ENCODE measurements around the gene PARPBP. TPM values are rescaled to one million over a fixed set of nuclear protein-coding genes. Genes with fewer than 3 reads are reported as not detected.

The PARPBP gene
- total and polyA plus RNA-seq, 2 experiments from 2014 or later, result 10.3 to 13.4 TPM

DNA sequence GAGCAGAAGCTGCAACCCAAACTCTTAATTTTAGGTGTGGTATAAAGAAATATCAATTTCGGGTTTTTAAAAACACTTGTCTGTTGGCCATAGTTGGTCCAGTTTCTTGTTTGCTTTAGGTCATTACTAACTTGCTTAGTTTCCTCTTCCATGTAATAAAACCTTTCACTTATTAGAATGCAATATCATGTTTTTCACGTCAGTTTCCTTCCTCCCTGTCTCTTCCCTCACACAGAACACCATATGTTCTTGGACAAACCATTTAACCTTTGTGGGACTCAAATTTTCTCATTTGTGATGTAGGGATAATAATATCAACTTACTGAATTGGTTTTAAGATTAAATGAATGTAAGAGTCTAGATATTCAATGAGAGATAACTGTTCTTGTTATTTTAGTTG, 54.8 kb downstream of the PARPBP start:
- no peaks in the 10 kb centered on the region for H3K9me2 ChIP-seq (ENCODE audit: insufficient read depth)
- TF ChIP-seq EZH2phosphoT487 (IDR thresholded peaks at IDR 0.05; ENCODE audit: insufficient read depth, low read depth), result no peak
- no peaks in the 10 kb centered on the region for H3K9me3 ChIP-seq (ENCODE audit: low read depth)
- no peak overlapping the region for H3K9ac ChIP-seq
- H2AFZ ChIP-seq, result no peak overlapping the region
- H3F3A ChIP-seq (ENCODE audit: insufficient read depth), result no peaks in the 10 kb centered on the region
- H3K79me2 ChIP-seq (ENCODE audit: insufficient read depth), result no peaks in the 10 kb centered on the region
- H4K20me1 ChIP-seq (ENCODE audit: insufficient read depth), result no peaks in the 10 kb centered on the region
- H3K4me1 ChIP-seq (ENCODE audit: insufficient read depth), result peaks cover 16% of the 10 kb centered on the region
- no peaks in the 10 kb centered on the region for H3K36me3 ChIP-seq (ENCODE audit: low read depth)
- no peak overlapping the region for H3K27ac ChIP-seq
- H3K4me2 ChIP-seq (ENCODE audit: unreplicated experiment), result no peak overlapping the region
- no peak overlapping the region for H3K4me3 ChIP-seq
- 94 to 97% methylated on average over 2 of the region's 2 CpGs for WGBS, 2 experiments (ENCODE audit: low coverage in 1 of 2, low lambda C conversion rate in 2 of 2, missing lambda C conversion rate in 2 of 2)
- in situ Hi-C loops (cut with MboI), result no loop called here
- no peaks in the 10 kb centered on the region for H3K27me3 ChIP-seq (replicated peaks; ENCODE audit: insufficient read depth)
- DNase-seq, result no peak

GRCh38 chr12:102182635-102183034, 62.7 kb downstream of the PARPBP start:
- H3F3A ChIP-seq (ENCODE audit: insufficient read depth), result no peaks in the 10 kb centered on the region
- no peaks in the 10 kb centered on the region for H3K9me3 ChIP-seq (ENCODE audit: low read depth)
- in situ Hi-C loops (cut with MboI), result no loop called here
- H3K9ac ChIP-seq, result no peak overlapping the region
- H4K20me1 ChIP-seq (ENCODE audit: insufficient read depth), result no peaks in the 10 kb centered on the region
- H3K27me3 ChIP-seq (replicated peaks; ENCODE audit: insufficient read depth), result no peaks in the 10 kb centered on the region
- no peaks in the 10 kb centered on the region for H3K9me2 ChIP-seq (ENCODE audit: insufficient read depth)
- no peak overlapping the region for H3K27ac ChIP-seq
- no peaks in the 10 kb centered on the region for H3K79me2 ChIP-seq (ENCODE audit: insufficient read depth)
- WGBS, 2 experiments (ENCODE audit: low coverage in 1 of 2, low lambda C conversion rate in 2 of 2, missing lambda C conversion rate in 2 of 2), result 98 to 100% methylated on average over 2 of the region's 2 CpGs
- H3K36me3 ChIP-seq (ENCODE audit: low read depth), result no peaks in the 10 kb centered on the region
- H3K4me1 ChIP-seq (ENCODE audit: insufficient read depth), result no peaks in the 10 kb centered on the region
- no peak overlapping the region for H2AFZ ChIP-seq
- no peak for DNase-seq
- no peak overlapping the region for H3K4me3 ChIP-seq
- TF ChIP-seq EZH2phosphoT487 (IDR thresholded peaks at IDR 0.05; ENCODE audit: insufficient read depth, low read depth), result no peak
- no peak for TF ChIP-seq EZH2 (IDR thresholded peaks at IDR 0.05; ENCODE audit: insufficient read depth, poor library complexity, severe bottlenecking)
- no peak overlapping the region for H3K4me2 ChIP-seq (ENCODE audit: unreplicated experiment)

DNA sequence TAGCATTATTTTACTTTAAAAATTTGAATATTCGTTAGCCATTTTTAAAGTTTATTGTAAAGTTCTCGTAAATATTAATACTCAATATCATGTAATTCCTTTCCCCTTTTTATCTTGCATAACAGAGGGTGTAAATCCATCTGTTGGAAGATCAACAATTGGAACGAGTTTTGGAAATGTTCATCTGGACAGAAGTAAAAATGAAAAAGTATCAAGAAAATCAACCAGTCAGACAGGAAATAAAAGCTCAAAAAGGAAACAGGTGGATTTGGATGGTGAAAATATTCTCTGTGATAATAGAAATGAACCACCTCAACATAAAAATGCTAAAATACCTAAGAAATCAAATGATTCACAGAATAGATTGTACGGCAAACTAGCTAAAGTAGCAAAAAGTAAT, 75.8 kb downstream of the PARPBP start:
- Histone ChIP-seq H3K4me3 (no peak overlapping the region), H3F3A (ENCODE audit: insufficient read depth) (no peaks in the 10 kb centered on the region), H4K20me1 (ENCODE audit: insufficient read depth) (no peaks in the 10 kb centered on the region), H3K4me1 (ENCODE audit: insufficient read depth) (0 out of 2 replicates have a peak, but pooled peaks cover 6% of the 10 kb centered on the region), H3K9me3 (ENCODE audit: low read depth) (no peaks in the 10 kb centered on the region), H3K4me2 (ENCODE audit: unreplicated experiment) (no peak overlapping the region), H3K79me2 (ENCODE audit: insufficient read depth) (no peaks in the 10 kb centered on the region), H3K36me3 (ENCODE audit: low read depth) (no peaks in the 10 kb centered on the region), H2AFZ (no peak overlapping the region), H3K27ac (no peak overlapping the region), H3K9ac (no peak overlapping the region), H3K27me3 (replicated peaks; ENCODE audit: insufficient read depth) (no peaks in the 10 kb centered on the region), H3K9me2 (ENCODE audit: insufficient read depth) (no peaks in the 10 kb centered on the region)
- in situ Hi-C loops (cut with MboI), result no loop called here
- DNase-seq, result no peak
- no peak for TF ChIP-seq EZH2 (IDR thresholded peaks at IDR 0.05; ENCODE audit: insufficient read depth, poor library complexity, severe bottlenecking)
- TF ChIP-seq EZH2phosphoT487 (IDR thresholded peaks at IDR 0.05; ENCODE audit: insufficient read depth, low read depth), result no peak
- 60 to 62% methylated on average over 4 of the region's 4 CpGs for WGBS, 2 experiments (ENCODE audit: low coverage in 1 of 2, low lambda C conversion rate in 2 of 2, missing lambda C conversion rate in 2 of 2)

- Histone ChIP-seq H3K27ac (no peak within 1 kb of the TSS), H3K4me2 (ENCODE audit: unreplicated experiment) (no peak within 1 kb of the TSS), H3K9me3 (ENCODE audit: low read depth) (no peaks in the 10 kb centered on the region), H2AFZ (no peak within 1 kb of the TSS), H3K36me3 (ENCODE audit: low read depth) (no peaks in the 10 kb centered on the region), H3K27me3 (replicated peaks; ENCODE audit: insufficient read depth) (no peaks in the 10 kb centered on the region), H3F3A (ENCODE audit: insufficient read depth) (no peaks in the 10 kb centered on the region), H3K9me2 (ENCODE audit: insufficient read depth) (no peaks in the 10 kb centered on the region), H3K4me1 (ENCODE audit: insufficient read depth) (0 out of 2 replicates have a peak, but pooled peaks cover 6% of the 10 kb centered on the region), H3K9ac (no peak within 1 kb of the TSS), H3K4me3 (no peak within 1 kb of the TSS), H3K79me2 (ENCODE audit: insufficient read depth) (no peaks in the 10 kb centered on the region), H4K20me1 (ENCODE audit: insufficient read depth) (no peaks in the 10 kb centered on the region)
- TF ChIP-seq EZH2 (IDR thresholded peaks at IDR 0.05; ENCODE audit: insufficient read depth, poor library complexity, severe bottlenecking), result no peak
- TF ChIP-seq EZH2phosphoT487 (IDR thresholded peaks at IDR 0.05; ENCODE audit: insufficient read depth, low read depth), result no peak
- in situ Hi-C loops (cut with MboI), result no loop called here
- 87 to 96% methylated on average over 1 of the region's 1 CpG for WGBS, 2 experiments (ENCODE audit: low coverage in 1 of 2, low lambda C conversion rate in 2 of 2, missing lambda C conversion rate in 2 of 2)
- peak; percentile 43 for DNase-seq
These were observed 77.8 kb downstream of the PARPBP start, which contains the start of gene PMCH for GRCh38 chr12:102197789-102198188. Gene PMCH, minus strand, starts transcription at chr12:102197833. Its CDS starts 63 bp downstream, at chr12:102197770.
